Epithelial cell of proximal tubule (primary cell): ENCODE data around the gene UGGT1. TPM values are rescaled to one million over a fixed set of nuclear protein-coding genes. Genes with fewer than 3 reads are reported as not detected.

Experiments
- DNase-seq: peaks from one replicate; pipeline ENCODE4 v3.0.0-alpha.2; 2011; ENCODE audit warnings: low read depth
- H3K4me3 ChIP-seq: 2 replicates; pipeline ENCODE4 v1.5.1; 2011; ENCODE audit warnings: low read depth, mild to moderate bottlenecking, low read length
- CTCF ChIP-seq: conservative IDR thresholded peaks from 2 replicates; pipeline ENCODE4 v1.5.1; 2012; ENCODE audit warnings: low read depth, mild to moderate bottlenecking, low read length
- total RNA-seq: library from RNA; depleted of rRNA; stranded (reverse); fragments of >200 nt; gene quantifications from 2 replicates; pipeline ENCODE4 v1.2.3, GENCODE V29; 2015

UGGT1 gene
- total RNA-seq, 1 donor from 2014 or later = 43.2 TPM

GRCh38 chr2:128159437-128159836 is 68.4 kb downstream of the UGGT1 start:
- TF ChIP-seq CTCF = no peak
- no peak overlapping the region for H3K4me3 ChIP-seq

GRCh38 chr2:128160616-128161275 is 69.7 kb downstream of the UGGT1 start:
- DNase-seq = no peak
- H3K4me3 ChIP-seq = no peak overlapping the region
- TF ChIP-seq CTCF = no peak

More at GRCh38 chr2:128159437-128159836, 68.4 kb downstream of the UGGT1 start:
- no peak for DNase-seq

GRCh38 chr2:128162266-128162665 is 71.3 kb downstream of the UGGT1 start:
- no peak for DNase-seq
- no peak for TF ChIP-seq CTCF
- no peak overlapping the region for H3K4me3 ChIP-seq

GRCh38 chr2:128164311-128164710 is 73.3 kb downstream of the UGGT1 start:
- TF ChIP-seq CTCF = no peak
- no peak overlapping the region for H3K4me3 ChIP-seq
- DNase-seq = no peak

GRCh38 chr2:128166746-128167353 is 75.8 kb downstream of the UGGT1 start:
- no peak for DNase-seq
- no peak for TF ChIP-seq CTCF
- no peak overlapping the region for H3K4me3 ChIP-seq

- TF ChIP-seq CTCF = no peak
- H3K4me3 ChIP-seq = no peak overlapping the region
- no peak for DNase-seq
Measured at GRCh38 chr2:128169094-128169493, 78.1 kb downstream of the UGGT1 start.

GRCh38 chr2:128169497-128169896 is 78.5 kb downstream of the UGGT1 start:
- no peak overlapping the region for H3K4me3 ChIP-seq
- no peak for TF ChIP-seq CTCF
- no peak for DNase-seq
